Measurements from ENCODE around the gene MYOZ3. TPM values are rescaled to one million over a fixed set of nuclear protein-coding genes. Genes with fewer than 3 reads are reported as not detected.

MYOZ3 gene, protein sequence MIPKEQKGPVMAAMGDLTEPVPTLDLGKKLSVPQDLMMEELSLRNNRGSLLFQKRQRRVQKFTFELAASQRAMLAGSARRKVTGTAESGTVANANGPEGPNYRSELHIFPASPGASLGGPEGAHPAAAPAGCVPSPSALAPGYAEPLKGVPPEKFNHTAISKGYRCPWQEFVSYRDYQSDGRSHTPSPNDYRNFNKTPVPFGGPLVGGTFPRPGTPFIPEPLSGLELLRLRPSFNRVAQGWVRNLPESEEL
- total RNA-seq (100 to 1,000 TPM in 1 of 4 donors, 10 to 100 TPM in 3; 29.7 to 110 (median 31.7) TPM), polyA plus RNA-seq (10 to 100 TPM in 2 of 3 donors, 1 to 10 TPM in 1; 3.0 to 14.5 (median 14.5) TPM)
- long read RNA-seq, donor 1, partial matches to known transcripts = 8 of 13 reads
- long read RNA-seq, donor 1, other reads (novel, unspliced or antisense) = 2 of 13 reads
- long read RNA-seq, donor 2, transcript MYOZ3-203 (7 exons, 1,451 nt) = major isoform, 21 of 48 reads
- long read RNA-seq, donor 2, partial matches to known transcripts = 20 of 48 reads
- long read RNA-seq, donor 2, other reads (novel, unspliced or antisense) = 2 of 48 reads

DNA sequence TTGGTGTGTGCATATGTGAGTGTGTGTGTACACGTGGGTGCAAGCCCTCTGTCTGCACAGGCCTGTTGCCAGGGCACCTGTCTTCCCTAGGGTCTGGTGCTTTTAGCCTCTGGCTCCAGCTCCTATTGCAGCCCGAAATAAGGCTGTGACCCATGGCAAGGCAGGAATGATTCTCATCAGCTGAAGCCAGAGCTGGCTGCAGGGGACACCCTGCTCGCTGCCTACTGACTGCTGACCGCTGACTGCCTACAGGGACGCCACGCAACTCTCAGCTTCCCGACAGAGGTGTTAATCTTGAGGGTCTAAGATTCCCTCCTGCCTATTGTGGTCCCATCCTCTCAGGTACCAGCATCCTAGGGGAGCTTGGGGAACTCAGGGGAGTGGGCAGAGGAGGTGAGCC lies at the start of gene MYOZ3:
Gene MYOZ3 (plus strand): TSS at position 166 of the 400 bp plus-strand sequence. CDS start 1,691 bp downstream, outside the sequence.
- TF ChIP-seq, protein P1, sequence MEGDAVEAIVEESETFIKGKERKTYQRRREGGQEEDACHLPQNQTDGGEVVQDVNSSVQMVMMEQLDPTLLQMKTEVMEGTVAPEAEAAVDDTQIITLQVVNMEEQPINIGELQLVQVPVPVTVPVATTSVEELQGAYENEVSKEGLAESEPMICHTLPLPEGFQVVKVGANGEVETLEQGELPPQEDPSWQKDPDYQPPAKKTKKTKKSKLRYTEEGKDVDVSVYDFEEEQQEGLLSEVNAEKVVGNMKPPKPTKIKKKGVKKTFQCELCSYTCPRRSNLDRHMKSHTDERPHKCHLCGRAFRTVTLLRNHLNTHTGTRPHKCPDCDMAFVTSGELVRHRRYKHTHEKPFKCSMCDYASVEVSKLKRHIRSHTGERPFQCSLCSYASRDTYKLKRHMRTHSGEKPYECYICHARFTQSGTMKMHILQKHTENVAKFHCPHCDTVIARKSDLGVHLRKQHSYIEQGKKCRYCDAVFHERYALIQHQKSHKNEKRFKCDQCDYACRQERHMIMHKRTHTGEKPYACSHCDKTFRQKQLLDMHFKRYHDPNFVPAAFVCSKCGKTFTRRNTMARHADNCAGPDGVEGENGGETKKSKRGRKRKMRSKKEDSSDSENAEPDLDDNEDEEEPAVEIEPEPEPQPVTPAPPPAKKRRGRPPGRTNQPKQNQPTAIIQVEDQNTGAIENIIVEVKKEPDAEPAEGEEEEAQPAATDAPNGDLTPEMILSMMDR (IDR thresholded peaks at IDR 0.05) = no peak
- DNase-seq (peak; percentile 63 to 92), ATAC-seq (peak; percentile 72 to 75 (median 74))
- intact Hi-C loops (cut with DNase I) = no loop called here
- H3K36me3 ChIP-seq (ENCODE audit: insufficient read depth in 1 of 2, low read depth in 1 of 2) = no peaks in the 10 kb centered on the region
- H3K27ac ChIP-seq = peak within 1 kb of the TSS; percentile 95
- 20 to 25% (median 23%) methylated on average over 7 of the region's 7 CpGs for WGBS, 3 donors
- H3K27me3 ChIP-seq (ENCODE audit: insufficient read depth in 3 of 3, low read length in 2 of 3) = no peaks in the 10 kb centered on the region
- H3K9me3 ChIP-seq = no peaks in the 10 kb centered on the region
- H3K4me1 ChIP-seq = peaks cover 62% of the 10 kb centered on the region
- peak within 1 kb of the TSS; percentile 59 for H3K4me3 ChIP-seq

DNA sequence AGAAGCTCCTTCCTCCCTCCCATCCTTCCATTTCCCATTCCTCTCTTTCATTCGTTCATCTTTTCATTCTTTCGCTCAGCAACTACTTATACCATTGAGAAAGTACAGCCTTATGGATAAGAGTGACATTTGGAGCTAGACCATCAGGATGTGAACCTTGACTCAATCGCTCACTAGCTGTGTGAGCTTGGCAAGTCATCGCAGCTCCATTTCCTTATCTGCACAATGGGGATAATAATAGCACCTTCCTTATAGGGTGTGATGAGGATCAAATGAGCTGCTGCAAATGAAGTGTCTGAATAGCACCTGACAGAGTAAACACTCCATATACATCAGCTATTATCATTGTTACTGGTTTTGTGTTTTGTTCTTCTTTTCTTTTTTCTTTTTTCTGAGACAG lies 48.6 kb upstream of the MYOZ3 start:
- no peaks in the 10 kb centered on the region for H3K9me3 ChIP-seq
- peak in 1 of 4 donors; percentile 14 for ATAC-seq
- H3K27ac ChIP-seq = peak overlapping the region; percentile 98
- TF ChIP-seq, protein P1 (IDR thresholded peaks at IDR 0.05) = no peak
- no peaks in the 10 kb centered on the region for H3K27me3 ChIP-seq (ENCODE audit: insufficient read depth in 3 of 3, low read length in 2 of 3)
- intact Hi-C loops (cut with DNase I) = no loop called here
- H3K36me3 ChIP-seq (ENCODE audit: insufficient read depth in 1 of 2, low read depth in 1 of 2) = no peaks in the 10 kb centered on the region
- peaks cover 94% of the 10 kb centered on the region for H3K4me1 ChIP-seq
- DNase-seq = no peak
- no peak overlapping the region for H3K4me3 ChIP-seq
- 41 to 54% (median 46%) methylated on average over 4 of the region's 4 CpGs for WGBS, 3 donors

DNA sequence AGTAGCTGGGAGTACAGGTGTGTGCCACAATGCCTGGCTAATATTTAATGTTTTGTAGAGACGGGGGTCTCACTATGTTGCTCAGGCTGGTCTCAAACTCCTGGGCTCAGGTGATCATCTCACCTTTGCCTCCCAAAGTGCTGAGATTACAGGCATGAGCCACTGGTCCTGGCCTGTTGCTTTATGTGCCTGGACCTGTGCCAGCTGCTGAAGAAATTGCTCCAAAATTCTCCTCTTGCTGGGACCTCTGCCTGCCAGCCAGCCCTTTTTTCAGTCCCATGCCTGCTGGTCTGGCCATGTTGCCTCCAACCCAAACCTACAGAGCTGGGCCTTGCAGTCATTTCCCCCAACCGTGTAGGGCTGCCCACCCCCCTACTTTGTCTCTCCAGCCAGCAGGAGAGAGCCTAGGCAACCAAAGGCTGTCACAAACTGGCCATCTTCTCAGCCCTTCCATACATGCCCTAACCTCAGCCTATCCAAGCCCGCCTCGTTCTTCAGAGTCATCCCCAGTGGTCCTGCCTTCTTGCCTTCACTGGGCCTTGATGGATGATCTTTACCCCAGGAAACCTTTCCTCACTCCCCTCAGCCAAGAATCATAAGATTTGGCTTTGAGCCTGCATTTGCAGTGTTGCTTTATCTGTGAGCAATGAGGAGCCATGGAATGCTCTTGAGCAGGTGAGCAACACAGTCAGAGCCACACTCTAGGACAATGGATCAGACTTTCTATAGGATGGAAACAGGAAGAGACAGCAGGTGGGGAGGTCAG lies 48.0 kb upstream of the MYOZ3 start:
- TF ChIP-seq, protein P1 (IDR thresholded peaks at IDR 0.05) = no peak
- H3K27ac ChIP-seq = peak overlapping the region; percentile 98
- H3K9me3 ChIP-seq = no peaks in the 10 kb centered on the region
- H3K27me3 ChIP-seq (ENCODE audit: insufficient read depth in 3 of 3, low read length in 2 of 3) = no peaks in the 10 kb centered on the region
- ATAC-seq (no peak), DNase-seq (peak in 1 of 2 donors; percentile 1)
- peaks cover 94% of the 10 kb centered on the region for H3K4me1 ChIP-seq
- intact Hi-C loops (cut with DNase I) = no loop called here
- 48 to 60% (median 53%) methylated on average over 4 of the region's 4 CpGs for WGBS, 3 donors
- H3K4me3 ChIP-seq = no peak overlapping the region
- no peaks in the 10 kb centered on the region for H3K36me3 ChIP-seq (ENCODE audit: insufficient read depth in 1 of 2, low read depth in 1 of 2)

DNA sequence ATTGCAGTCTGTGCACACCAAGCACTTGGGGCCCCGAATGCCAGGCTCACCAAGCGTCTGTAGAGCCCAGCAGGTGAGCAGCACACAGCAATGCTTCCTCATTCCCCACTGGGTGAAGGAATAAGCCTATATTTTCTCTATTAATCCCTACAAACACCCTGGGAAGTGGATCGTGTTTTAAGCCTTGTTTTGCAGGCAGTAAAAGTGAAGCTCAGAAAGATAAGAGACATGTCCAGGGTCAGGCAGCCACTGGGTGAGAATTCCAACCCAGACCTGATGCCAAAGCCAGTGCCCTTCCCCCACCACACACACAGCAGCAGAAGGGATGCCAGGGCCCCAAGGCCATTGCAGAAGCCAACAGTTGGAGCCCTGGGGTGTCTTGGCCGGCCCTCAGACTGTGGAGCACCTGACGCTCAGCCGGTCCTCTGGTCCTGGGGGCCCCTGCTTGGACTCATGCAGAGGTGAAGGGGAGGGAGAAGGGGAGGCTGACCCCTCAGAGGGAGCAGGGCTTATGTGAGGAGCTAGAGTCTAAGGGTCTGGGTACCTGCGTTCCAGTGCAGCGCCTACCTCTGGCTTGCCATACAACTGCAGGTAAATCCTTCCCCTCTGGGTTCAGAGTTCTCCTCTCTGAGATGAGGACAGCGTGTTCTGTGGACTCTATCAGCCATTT lies 46.9 kb upstream of the MYOZ3 start:
- ATAC-seq = no peak
- H3K4me1 ChIP-seq = peaks cover 94% of the 10 kb centered on the region
- intact Hi-C loops (cut with DNase I) = no loop called here

More for the DNA sequence above, 46.9 kb upstream of the MYOZ3 start:
- H3K27me3 ChIP-seq (ENCODE audit: insufficient read depth in 3 of 3, low read length in 2 of 3) = no peaks in the 10 kb centered on the region
- H3K4me3 ChIP-seq = no peak overlapping the region
- peak in 1 of 2 donors; percentile 52 for DNase-seq
- H3K27ac ChIP-seq = peak overlapping the region; percentile 98
- WGBS, 3 donors = 26 to 43% (median 36%) methylated on average over 9 of the region's 9 CpGs
- H3K9me3 ChIP-seq = no peaks in the 10 kb centered on the region
- TF ChIP-seq, protein P1 (IDR thresholded peaks at IDR 0.05) = peak; percentile 19
- H3K36me3 ChIP-seq (ENCODE audit: insufficient read depth in 1 of 2, low read depth in 1 of 2) = no peaks in the 10 kb centered on the region
